ENCODE results near the gene OLFML2B.

Gene OLFML2B

GRCh38 chr1:161954466-161954865, 69.2 kb downstream of the OLFML2B start:
- Mint-ChIP-seq H3K27me3 (no peaks in the 10 kb centered on the region), H3K36me3 (peaks cover 31% of the 10 kb centered on the region), H3K27ac (peak overlapping the region; percentile 68), H3K4me1 (peaks cover 69% of the 10 kb centered on the region), H3K4me3 (no peak overlapping the region), H3K9me3 (no peaks in the 10 kb centered on the region)

GRCh38 chr1:161954050-161954449, 69.6 kb downstream of the OLFML2B start:
- H3K9me3 Mint-ChIP-seq, result no peaks in the 10 kb centered on the region

GRCh38 chr1:161953256-161953920, 70.3 kb downstream of the OLFML2B start:
- Mint-ChIP-seq H3K27ac (peak overlapping the region; percentile 88), H3K4me1 (peaks cover 65% of the 10 kb centered on the region), H3K9me3 (no peaks in the 10 kb centered on the region), H3K4me3 (no peak overlapping the region), H3K36me3 (peaks cover 28% of the 10 kb centered on the region), H3K27me3 (no peaks in the 10 kb centered on the region)

More at GRCh38 chr1:161954050-161954449, 69.6 kb downstream of the OLFML2B start:
- Mint-ChIP-seq H3K4me3 (peak overlapping the region; percentile 13), H3K27me3 (no peaks in the 10 kb centered on the region), H3K4me1 (peaks cover 67% of the 10 kb centered on the region), H3K36me3 (peaks cover 30% of the 10 kb centered on the region), H3K27ac (peak overlapping the region; percentile 88)

GRCh38 chr1:161952607-161953172, 71.0 kb downstream of the OLFML2B start:
- Mint-ChIP-seq H3K36me3 (peaks cover 28% of the 10 kb centered on the region), H3K4me3 (no peak overlapping the region), H3K27ac (no peak overlapping the region), H3K4me1 (peaks cover 68% of the 10 kb centered on the region), H3K27me3 (no peaks in the 10 kb centered on the region), H3K9me3 (no peaks in the 10 kb centered on the region)

DNA sequence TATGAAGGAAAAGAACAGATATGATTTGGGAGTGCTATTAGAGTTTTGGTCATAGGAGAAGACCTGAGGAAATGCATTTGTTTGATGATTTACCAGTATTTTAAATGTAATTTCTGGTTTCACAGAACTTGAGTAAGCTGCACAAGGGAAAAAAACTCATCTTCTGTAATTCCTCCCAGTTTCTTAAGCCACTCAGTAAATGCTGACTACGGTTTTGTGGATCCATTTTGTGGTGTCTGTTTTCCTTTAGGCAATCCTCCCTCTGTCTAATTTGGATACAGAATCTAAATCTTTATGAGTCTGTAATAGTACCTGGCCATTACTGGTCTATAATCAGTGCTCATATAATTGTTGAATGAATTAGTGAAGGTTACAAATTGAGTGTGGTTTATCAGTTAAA, 72.0 kb downstream of the OLFML2B start:
- H3K9me3 Mint-ChIP-seq, result no peaks in the 10 kb centered on the region
- H3K27me3 Mint-ChIP-seq, result no peaks in the 10 kb centered on the region
- H3K27ac Mint-ChIP-seq, result no peak overlapping the region
- peaks cover 73% of the 10 kb centered on the region for H3K4me1 Mint-ChIP-seq
- peaks cover 34% of the 10 kb centered on the region for H3K36me3 Mint-ChIP-seq
- H3K4me3 Mint-ChIP-seq, result no peak overlapping the region

DNA sequence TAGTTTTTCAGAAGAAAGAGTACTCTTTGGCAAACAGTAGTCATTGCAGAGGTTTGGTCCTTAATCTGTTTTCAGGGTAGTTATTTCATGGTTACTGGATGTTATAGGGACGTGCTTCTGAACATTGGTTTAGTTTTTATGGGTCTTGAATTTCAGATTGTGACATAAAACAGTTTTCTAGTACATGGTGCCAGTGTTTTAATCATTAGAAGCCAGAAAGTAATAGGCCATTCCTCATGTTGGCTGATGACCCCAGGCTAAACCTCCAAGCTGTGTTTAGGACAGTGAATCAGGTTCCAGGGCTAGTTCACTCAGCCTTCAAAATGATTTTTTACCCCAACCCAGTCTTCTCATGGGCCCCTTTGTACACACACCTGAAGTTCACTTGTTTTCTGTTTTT, 73.3 kb downstream of the OLFML2B start:
- Mint-ChIP-seq H3K9me3 (no peaks in the 10 kb centered on the region), H3K36me3 (peaks cover 33% of the 10 kb centered on the region), H3K27ac (no peak overlapping the region), H3K4me1 (peaks cover 70% of the 10 kb centered on the region), H3K27me3 (no peaks in the 10 kb centered on the region), H3K4me3 (no peak overlapping the region)

- H3K27ac Mint-ChIP-seq, result no peak overlapping the region
- no peaks in the 10 kb centered on the region for H3K27me3 Mint-ChIP-seq
- peaks cover 30% of the 10 kb centered on the region for H3K36me3 Mint-ChIP-seq
- H3K4me1 Mint-ChIP-seq, result peaks cover 62% of the 10 kb centered on the region
- H3K9me3 Mint-ChIP-seq, result no peaks in the 10 kb centered on the region
- no peak overlapping the region for H3K4me3 Mint-ChIP-seq
Measured at GRCh38 chr1:161949548-161949947, 74.1 kb downstream of the OLFML2B start.

- H3K9me3 Mint-ChIP-seq, result no peaks in the 10 kb centered on the region
- H3K27ac Mint-ChIP-seq, result no peak overlapping the region
- H3K4me1 Mint-ChIP-seq, result peaks cover 55% of the 10 kb centered on the region
- no peaks in the 10 kb centered on the region for H3K27me3 Mint-ChIP-seq
- no peak overlapping the region for H3K4me3 Mint-ChIP-seq
- H3K36me3 Mint-ChIP-seq, result peaks cover 36% of the 10 kb centered on the region
Measured at GRCh38 chr1:161948435-161948834, 75.2 kb downstream of the OLFML2B start.

DNA sequence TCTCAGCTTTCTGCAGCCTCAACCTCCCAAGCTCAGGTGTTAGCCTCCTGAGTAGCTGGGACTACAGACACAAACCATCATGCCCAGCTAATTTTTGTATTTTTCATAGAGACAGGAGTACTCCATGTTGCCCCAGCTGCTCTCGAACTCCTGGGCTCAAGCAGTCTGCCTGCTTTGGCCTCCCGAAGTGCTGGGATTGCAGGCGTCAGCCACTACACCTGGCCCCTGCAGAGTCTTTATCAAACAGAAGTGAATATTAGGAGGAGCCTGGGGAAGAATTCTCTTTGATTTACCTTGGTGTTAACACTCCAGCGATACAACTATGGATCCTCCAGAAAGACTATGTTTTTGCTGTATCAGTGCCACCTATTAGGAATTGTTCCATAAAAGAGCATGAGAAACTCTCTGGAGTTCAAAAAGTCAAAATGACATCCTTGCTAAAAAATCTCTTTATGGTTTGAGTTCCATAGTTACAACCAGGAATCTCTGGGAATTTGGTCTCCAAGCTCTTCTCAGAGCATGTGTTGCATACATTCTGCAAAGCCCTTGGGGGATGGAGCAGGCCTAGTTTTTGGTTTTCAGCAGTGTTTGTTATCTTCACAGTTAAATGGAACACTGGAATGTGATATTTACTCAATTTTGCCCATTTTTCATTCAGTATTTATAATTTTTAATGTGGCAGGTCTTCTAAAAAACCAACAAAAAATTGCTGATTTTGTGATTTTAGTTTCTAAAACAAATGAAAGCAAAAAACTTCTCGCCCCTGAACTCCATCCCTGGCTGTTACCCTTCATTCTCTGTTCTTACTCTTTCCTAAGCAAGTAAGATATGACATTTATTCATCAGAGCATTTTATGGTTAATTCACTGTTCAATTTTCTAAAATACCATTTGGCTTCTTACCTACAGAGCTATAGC, 77.3 kb downstream of the OLFML2B start:
- no peaks in the 10 kb centered on the region for H3K27me3 Mint-ChIP-seq
- H3K4me3 Mint-ChIP-seq, result no peak overlapping the region
- H3K36me3 Mint-ChIP-seq, result peaks cover 38% of the 10 kb centered on the region
- no peaks in the 10 kb centered on the region for H3K9me3 Mint-ChIP-seq
- no peak overlapping the region for H3K27ac Mint-ChIP-seq
- H3K4me1 Mint-ChIP-seq, result peaks cover 37% of the 10 kb centered on the region

- peaks cover 38% of the 10 kb centered on the region for H3K36me3 Mint-ChIP-seq
Measured at GRCh38 chr1:161945306-161946060, 78.2 kb downstream of the OLFML2B start.

DNA sequence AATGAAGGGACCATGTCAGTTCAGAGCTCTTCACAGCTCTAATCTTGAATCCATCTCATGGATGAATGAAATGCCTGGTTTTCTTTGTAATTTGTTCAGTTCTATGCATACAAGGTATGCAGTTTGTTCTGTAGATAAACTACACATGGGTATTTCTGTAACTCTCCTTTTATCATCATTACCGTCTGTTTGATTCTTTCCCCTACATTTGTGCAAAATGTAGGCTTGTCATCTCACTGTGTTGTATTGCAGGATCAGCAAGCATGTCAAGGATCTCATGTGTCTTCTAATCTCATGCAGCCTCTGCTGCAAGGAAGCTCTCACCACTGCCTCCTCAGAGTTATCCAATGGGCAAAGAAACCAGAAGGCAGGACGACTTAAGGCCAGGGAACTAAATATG, 79.3 kb downstream of the OLFML2B start:
- Mint-ChIP-seq H3K36me3 (peaks cover 34% of the 10 kb centered on the region), H3K27me3 (no peaks in the 10 kb centered on the region), H3K4me3 (no peak overlapping the region), H3K9me3 (no peaks in the 10 kb centered on the region), H3K4me1 (peaks cover 27% of the 10 kb centered on the region), H3K27ac (no peak overlapping the region)

More at GRCh38 chr1:161945306-161946060, 78.2 kb downstream of the OLFML2B start:
- no peaks in the 10 kb centered on the region for H3K27me3 Mint-ChIP-seq
- H3K4me3 Mint-ChIP-seq, result no peak overlapping the region
- peaks cover 36% of the 10 kb centered on the region for H3K4me1 Mint-ChIP-seq
- H3K9me3 Mint-ChIP-seq, result no peaks in the 10 kb centered on the region
- H3K27ac Mint-ChIP-seq, result no peak overlapping the region

DNA sequence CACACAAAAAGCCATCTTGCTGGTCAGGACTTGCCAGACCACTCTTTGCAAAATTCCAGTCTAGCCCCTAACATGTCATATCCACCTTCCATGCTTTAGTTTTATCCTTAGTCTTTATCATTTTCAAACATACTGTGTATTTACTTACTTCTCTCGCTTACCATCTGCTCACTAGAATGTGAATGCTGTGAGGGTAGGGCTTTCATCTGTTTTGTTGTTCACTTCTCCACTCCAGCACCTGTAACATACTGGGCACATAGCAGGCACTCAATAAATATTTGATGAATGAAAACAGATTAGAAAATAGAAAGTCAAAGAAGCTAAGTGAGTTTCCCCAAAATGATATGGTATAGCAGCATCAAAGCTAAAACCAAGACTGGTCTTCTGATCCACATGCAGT, 79.9 kb downstream of the OLFML2B start:
- Mint-ChIP-seq H3K27ac (no peak overlapping the region), H3K27me3 (no peaks in the 10 kb centered on the region), H3K4me1 (peaks cover 25% of the 10 kb centered on the region), H3K4me3 (no peak overlapping the region), H3K36me3 (peaks cover 32% of the 10 kb centered on the region), H3K9me3 (no peaks in the 10 kb centered on the region)

- Mint-ChIP-seq H3K9me3 (no peaks in the 10 kb centered on the region), H3K36me3 (peaks cover 26% of the 10 kb centered on the region), H3K4me3 (no peak overlapping the region), H3K27ac (no peak overlapping the region), H3K4me1 (peaks cover 15% of the 10 kb centered on the region), H3K27me3 (no peaks in the 10 kb centered on the region)
Measured at GRCh38 chr1:161941726-161942436, 81.8 kb downstream of the OLFML2B start.

DNA sequence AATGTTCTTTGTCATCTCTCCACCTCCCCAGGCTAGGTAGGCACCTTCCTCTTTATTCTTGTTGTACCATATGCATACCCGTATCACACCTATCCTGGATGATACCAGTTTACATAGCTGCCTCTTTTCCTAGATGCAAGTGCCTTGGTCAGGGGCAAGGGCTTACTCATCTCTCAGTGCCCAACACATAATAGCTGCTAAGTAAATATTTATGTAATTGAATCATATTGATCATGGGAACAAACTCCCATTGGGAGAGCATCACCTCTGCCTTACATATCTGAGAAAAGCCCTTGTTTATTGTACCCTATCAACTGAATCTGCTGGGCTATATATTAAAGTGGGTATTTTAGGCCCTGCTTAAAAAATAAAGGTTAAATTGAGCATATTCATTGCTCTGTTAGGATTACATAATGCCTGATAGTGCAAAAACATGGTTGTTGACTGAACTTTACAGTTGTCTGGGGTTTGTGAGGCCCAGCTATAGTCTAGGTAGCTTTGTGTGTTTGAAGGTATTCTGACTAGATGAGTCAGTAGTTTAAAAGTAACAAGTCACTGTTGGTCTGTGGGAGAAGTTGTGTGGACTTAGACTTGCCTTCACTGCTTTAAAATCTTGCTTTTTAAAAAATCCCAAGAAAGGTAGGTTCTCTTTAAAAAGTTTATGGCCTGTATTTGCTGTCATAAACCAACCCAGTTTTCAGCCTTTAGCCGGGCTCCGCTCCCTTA, 82.6 kb downstream of the OLFML2B start:
- H3K9me3 Mint-ChIP-seq, result no peaks in the 10 kb centered on the region
- no peaks in the 10 kb centered on the region for H3K27me3 Mint-ChIP-seq
- no peak overlapping the region for H3K27ac Mint-ChIP-seq
- no peak overlapping the region for H3K4me3 Mint-ChIP-seq
- peaks cover 27% of the 10 kb centered on the region for H3K36me3 Mint-ChIP-seq
- H3K4me1 Mint-ChIP-seq, result peaks cover 21% of the 10 kb centered on the region
